ENCODE results near the gene OGDHL.
"Not testable (repeated sequence)": the region's sequence is repeated elsewhere in the genome, so short reads cannot be mapped to it uniquely, and the experiment has no call there.

The OGDHL gene

DNA sequence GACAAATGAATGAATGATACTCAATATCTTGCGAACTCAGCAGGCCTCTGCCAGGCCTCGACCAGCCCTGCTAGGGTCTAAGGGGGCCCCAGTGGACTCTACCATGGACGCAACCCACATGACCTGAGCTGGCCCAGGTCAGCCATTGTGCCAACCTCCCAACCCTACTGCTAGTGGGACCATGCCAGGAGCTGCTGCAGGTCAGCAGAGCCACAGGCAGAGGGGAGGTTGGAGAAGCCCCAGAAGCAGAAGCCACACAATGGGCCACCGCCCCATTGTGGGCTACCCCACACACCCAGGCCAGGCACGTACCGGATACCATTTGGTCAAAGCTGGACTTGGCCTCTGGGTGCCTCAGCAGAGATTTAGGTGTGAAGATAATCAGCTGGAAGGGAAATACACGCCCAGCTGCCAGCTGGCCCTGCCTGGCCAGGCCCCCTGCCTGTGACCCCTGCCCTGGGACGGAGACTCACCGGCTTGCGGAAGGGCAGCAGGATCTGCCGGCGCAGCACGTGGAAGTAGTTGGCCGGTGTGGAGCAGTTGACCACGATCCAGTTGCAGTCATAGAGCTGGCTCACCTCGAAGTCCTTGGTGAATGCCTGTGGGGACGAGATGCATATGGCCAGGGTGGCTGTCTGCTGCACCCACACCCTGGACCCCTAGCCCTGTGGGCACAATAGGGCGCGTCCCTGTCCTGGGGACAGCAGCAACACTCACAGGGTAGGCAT is 24.5 kb downstream of the OGDHL start:
- Histone ChIP-seq H3K9me3 (ENCODE audit: low read length) (no peaks in the 10 kb centered on the region), H3K4me1 (ENCODE audit: insufficient read depth, low read length) (no peaks in the 10 kb centered on the region), H3K27ac (ENCODE audit: low read depth, low read length) (no peak overlapping the region), H3K4me3 (ENCODE audit: low read depth in 1 of 2, low read length in 2 of 2) (no peak overlapping the region), H3K27me3 (ENCODE audit: control insufficient read depth in 1 of 2, insufficient read depth in 2 of 2, low read length in 2 of 2) (no peaks in the 10 kb centered on the region), H3K9ac (ENCODE audit: low read length) (no peak overlapping the region), H3K36me3 (ENCODE audit: insufficient read depth, low read length) (no peaks in the 10 kb centered on the region)

DNA sequence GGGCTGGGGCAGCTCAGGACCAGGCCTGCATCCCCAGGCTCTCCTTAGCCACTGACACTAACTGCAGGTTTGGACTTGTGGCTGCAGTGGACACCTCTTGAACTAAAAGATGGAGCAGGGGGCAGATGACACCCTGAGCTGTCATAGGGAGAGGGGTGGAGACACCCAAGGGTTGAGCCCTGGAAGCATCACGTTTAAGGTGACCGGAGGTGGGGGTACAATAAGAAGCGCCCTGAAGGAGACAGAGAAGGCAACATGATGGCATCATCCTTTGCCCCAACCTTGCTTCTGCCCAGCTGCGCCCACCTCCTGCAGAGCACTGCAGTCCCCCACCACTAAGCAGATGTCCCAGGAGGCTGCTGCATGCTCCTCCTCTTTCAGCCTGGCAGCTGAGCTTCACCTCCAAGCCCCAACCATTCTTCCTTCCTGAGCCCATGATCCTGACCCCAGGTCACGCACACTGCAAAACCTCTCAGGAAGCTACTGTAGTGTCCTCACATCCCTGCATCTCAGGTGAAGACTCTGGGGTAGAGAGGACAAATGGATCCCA is 25.5 kb downstream of the OGDHL start:
- H3K9ac ChIP-seq (ENCODE audit: low read length): no peak overlapping the region
- H3K27me3 ChIP-seq (ENCODE audit: control insufficient read depth in 1 of 2, insufficient read depth in 2 of 2, low read length in 2 of 2): no peaks in the 10 kb centered on the region

GRCh38 chr10:49735848-49736563 is 26.1 kb downstream of the OGDHL start:
- no peaks in the 10 kb centered on the region for H3K36me3 ChIP-seq (ENCODE audit: insufficient read depth, low read length)
- H3K4me3 ChIP-seq (ENCODE audit: low read depth in 1 of 2, low read length in 2 of 2): no peak overlapping the region
- H3K4me1 ChIP-seq (ENCODE audit: insufficient read depth, low read length): no peaks in the 10 kb centered on the region
- H3K27me3 ChIP-seq (ENCODE audit: control insufficient read depth in 1 of 2, insufficient read depth in 2 of 2, low read length in 2 of 2): no peaks in the 10 kb centered on the region
- no peaks in the 10 kb centered on the region for H3K9me3 ChIP-seq (ENCODE audit: low read length)
- no peak overlapping the region for H3K27ac ChIP-seq (ENCODE audit: low read depth, low read length)
- no peak overlapping the region for H3K9ac ChIP-seq (ENCODE audit: low read length)

More for the DNA sequence above, 25.5 kb downstream of the OGDHL start:
- Histone ChIP-seq H3K36me3 (ENCODE audit: insufficient read depth, low read length) (no peaks in the 10 kb centered on the region), H3K27ac (ENCODE audit: low read depth, low read length) (no peak overlapping the region), H3K4me3 (ENCODE audit: low read depth in 1 of 2, low read length in 2 of 2) (no peak overlapping the region), H3K4me1 (ENCODE audit: insufficient read depth, low read length) (no peaks in the 10 kb centered on the region), H3K9me3 (ENCODE audit: low read length) (no peaks in the 10 kb centered on the region)

DNA sequence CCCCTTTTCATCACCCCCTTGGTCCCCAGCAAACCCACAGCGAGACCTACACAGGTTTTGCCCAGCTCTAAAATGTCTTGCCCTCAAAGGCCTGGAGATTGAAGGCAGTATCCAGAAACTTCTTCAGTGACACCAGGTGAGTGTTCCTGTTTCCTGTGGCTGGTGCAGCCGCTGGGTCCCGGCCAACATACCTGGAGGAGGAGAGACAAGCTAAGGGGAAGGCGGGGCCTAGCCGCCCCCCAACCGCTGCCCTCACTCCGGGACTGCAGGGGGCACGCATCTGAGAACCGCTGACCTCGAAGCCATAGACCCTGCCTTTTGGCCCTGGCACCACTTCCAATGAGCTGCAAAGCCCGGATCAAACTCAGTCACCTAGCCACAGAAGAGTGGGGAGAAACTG is 27.0 kb downstream of the OGDHL start:
- Histone ChIP-seq H3K27me3 (ENCODE audit: control insufficient read depth in 1 of 2, insufficient read depth in 2 of 2, low read length in 2 of 2) (no peaks in the 10 kb centered on the region), H3K9ac (ENCODE audit: low read length) (no peak overlapping the region), H3K9me3 (ENCODE audit: low read length) (no peaks in the 10 kb centered on the region), H3K27ac (ENCODE audit: low read depth, low read length) (no peak overlapping the region), H3K4me3 (ENCODE audit: low read depth in 1 of 2, low read length in 2 of 2) (no peak overlapping the region), H3K4me1 (ENCODE audit: insufficient read depth, low read length) (no peaks in the 10 kb centered on the region), H3K36me3 (ENCODE audit: insufficient read depth, low read length) (no peaks in the 10 kb centered on the region)

GRCh38 chr10:49734676-49735075 is 27.4 kb downstream of the OGDHL start:
- Histone ChIP-seq H3K4me1 (ENCODE audit: insufficient read depth, low read length) (no peaks in the 10 kb centered on the region), H3K27ac (ENCODE audit: low read depth, low read length) (no peak overlapping the region), H3K36me3 (ENCODE audit: insufficient read depth, low read length) (no peaks in the 10 kb centered on the region), H3K9ac (ENCODE audit: low read length) (no peak overlapping the region), H3K4me3 (ENCODE audit: low read depth in 1 of 2, low read length in 2 of 2) (no peak overlapping the region), H3K27me3 (ENCODE audit: control insufficient read depth in 1 of 2, insufficient read depth in 2 of 2, low read length in 2 of 2) (no peaks in the 10 kb centered on the region), H3K9me3 (ENCODE audit: low read length) (no peaks in the 10 kb centered on the region)

- no peaks in the 10 kb centered on the region for H3K4me1 ChIP-seq (ENCODE audit: insufficient read depth, low read length)
- H3K9me3 ChIP-seq (ENCODE audit: low read length): no peaks in the 10 kb centered on the region
- no peak overlapping the region for H3K4me3 ChIP-seq (ENCODE audit: low read depth in 1 of 2, low read length in 2 of 2)
- no peak overlapping the region for H3K27ac ChIP-seq (ENCODE audit: low read depth, low read length)
- no peaks in the 10 kb centered on the region for H3K27me3 ChIP-seq (ENCODE audit: control insufficient read depth in 1 of 2, insufficient read depth in 2 of 2, low read length in 2 of 2)
- no peaks in the 10 kb centered on the region for H3K36me3 ChIP-seq (ENCODE audit: insufficient read depth, low read length)
- H3K9ac ChIP-seq (ENCODE audit: low read length): no peak overlapping the region
Observed at GRCh38 chr10:49733866-49734265, 28.3 kb downstream of the OGDHL start.

- Histone ChIP-seq H3K27ac (ENCODE audit: low read depth, low read length) (no peak overlapping the region), H3K36me3 (ENCODE audit: insufficient read depth, low read length) (no peaks in the 10 kb centered on the region), H3K9ac (ENCODE audit: low read length) (no peak overlapping the region), H3K27me3 (ENCODE audit: control insufficient read depth in 1 of 2, insufficient read depth in 2 of 2, low read length in 2 of 2) (no peaks in the 10 kb centered on the region), H3K4me3 (ENCODE audit: low read depth in 1 of 2, low read length in 2 of 2) (no peak overlapping the region), H3K4me1 (ENCODE audit: insufficient read depth, low read length) (no peaks in the 10 kb centered on the region), H3K9me3 (ENCODE audit: low read length) (no peaks in the 10 kb centered on the region)
Observed at GRCh38 chr10:49726593-49726992, 35.5 kb downstream of the OGDHL start.

DNA sequence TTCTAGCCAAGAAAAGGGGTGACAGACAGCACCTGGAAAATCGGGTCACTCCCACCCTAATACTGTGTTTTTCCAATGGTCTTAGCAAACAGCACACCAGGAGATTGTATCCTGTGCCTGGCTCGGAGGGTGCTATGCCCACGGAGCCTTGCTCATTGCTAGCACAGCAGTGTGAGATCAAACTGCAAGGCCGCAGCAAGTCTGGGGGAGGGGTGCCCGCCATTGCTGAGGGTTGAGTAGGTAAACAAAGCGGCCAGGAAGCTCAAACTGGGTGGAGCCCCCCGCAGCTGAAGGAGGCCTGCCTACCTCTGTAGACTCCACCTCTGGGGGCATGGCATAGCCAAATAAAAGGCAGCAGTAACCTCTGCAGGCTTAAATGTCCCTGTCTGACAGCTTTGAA is 47.0 kb downstream of the OGDHL start:
- H3K4me1 ChIP-seq (ENCODE audit: insufficient read depth, low read length); H3K27ac ChIP-seq (ENCODE audit: low read depth, low read length); H3K9ac ChIP-seq (ENCODE audit: low read length); H3K9me3 ChIP-seq (ENCODE audit: low read length); H3K36me3 ChIP-seq (ENCODE audit: insufficient read depth, low read length); H3K27me3 ChIP-seq (ENCODE audit: control insufficient read depth in 1 of 2, insufficient read depth in 2 of 2, low read length in 2 of 2); H3K4me3 ChIP-seq (ENCODE audit: low read depth in 1 of 2, low read length in 2 of 2): not testable (repeated sequence)

- Histone ChIP-seq H3K36me3 (ENCODE audit: insufficient read depth, low read length) (no peaks in the 10 kb centered on the region), H3K9me3 (ENCODE audit: low read length) (no peaks in the 10 kb centered on the region), H3K9ac (ENCODE audit: low read length) (no peak overlapping the region), H3K4me3 (ENCODE audit: low read depth in 1 of 2, low read length in 2 of 2) (no peak overlapping the region), H3K4me1 (ENCODE audit: insufficient read depth, low read length) (no peaks in the 10 kb centered on the region), H3K27ac (ENCODE audit: low read depth, low read length) (no peak overlapping the region), H3K27me3 (ENCODE audit: control insufficient read depth in 1 of 2, insufficient read depth in 2 of 2, low read length in 2 of 2) (no peaks in the 10 kb centered on the region)
Observed at GRCh38 chr10:49713266-49713665, 48.9 kb downstream of the OGDHL start.

DNA sequence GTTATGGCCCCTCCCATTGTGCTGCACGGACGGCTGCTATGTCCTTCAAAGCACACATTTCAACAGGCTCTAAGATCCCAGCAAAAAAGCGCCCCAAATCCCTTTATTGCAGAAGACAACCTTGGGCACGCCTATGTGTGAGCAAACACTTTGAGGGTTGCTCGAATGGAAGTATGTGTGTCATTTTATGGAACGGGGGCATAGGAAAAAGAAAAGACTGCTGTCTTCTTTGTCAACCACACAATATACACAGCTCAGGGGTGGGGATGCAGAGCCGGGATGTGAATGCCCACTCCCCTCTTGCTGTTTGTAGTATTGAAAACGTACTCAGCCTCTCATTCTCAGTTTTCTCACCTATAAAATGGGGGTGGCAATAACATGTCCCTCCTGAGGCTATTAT is 50.6 kb downstream of the OGDHL start:
- Histone ChIP-seq H3K4me3 (ENCODE audit: low read depth in 1 of 2, low read length in 2 of 2) (no peak overlapping the region), H3K27me3 (ENCODE audit: control insufficient read depth in 1 of 2, insufficient read depth in 2 of 2, low read length in 2 of 2) (no peaks in the 10 kb centered on the region), H3K9ac (ENCODE audit: low read length) (no peak overlapping the region), H3K36me3 (ENCODE audit: insufficient read depth, low read length) (no peaks in the 10 kb centered on the region), H3K27ac (ENCODE audit: low read depth, low read length) (no peak overlapping the region), H3K9me3 (ENCODE audit: low read length) (no peaks in the 10 kb centered on the region), H3K4me1 (ENCODE audit: insufficient read depth, low read length) (no peaks in the 10 kb centered on the region)

- Histone ChIP-seq H3K9me3 (ENCODE audit: low read length) (no peaks in the 10 kb centered on the region), H3K27me3 (ENCODE audit: control insufficient read depth in 1 of 2, insufficient read depth in 2 of 2, low read length in 2 of 2) (no peaks in the 10 kb centered on the region), H3K36me3 (ENCODE audit: insufficient read depth, low read length) (no peaks in the 10 kb centered on the region), H3K4me1 (ENCODE audit: insufficient read depth, low read length) (no peaks in the 10 kb centered on the region), H3K9ac (ENCODE audit: low read length) (no peak overlapping the region), H3K4me3 (ENCODE audit: low read depth in 1 of 2, low read length in 2 of 2) (no peak overlapping the region), H3K27ac (ENCODE audit: low read depth, low read length) (no peak overlapping the region)
Observed at GRCh38 chr10:49710966-49711365, 51.2 kb downstream of the OGDHL start.
